Smooth muscle cell (in vitro differentiated cells): ENCODE measurements around the gene ONECUT1. TPM values are rescaled to one million over a fixed set of nuclear protein-coding genes. Genes with fewer than 3 reads are reported as not detected.

Experiments used
- DNase-seq: peaks from one replicate; lab custom pipeline; 2025; ENCODE audit not compliant: unreplicated experiment; lab: John Stamatoyannopoulos, UW
- H2AFZ ChIP-seq: fragments of 200-600 bp; sonication (generic); 2 replicates; pipeline ENCODE4 v1.6.0; 2016; ENCODE audit warnings: antibody characterized with exemption, low read depth, mild to moderate bottlenecking
- H3F3A ChIP-seq: fragments of 200-600 bp; sonication (generic); 2 replicates; pipeline ENCODE4 v1.6.0; 2017; ENCODE audit warnings: antibody characterized with exemption, low read depth
- H3K27ac ChIP-seq: fragments of 200-600 bp; sonication (generic); 2 replicates; pipeline ENCODE4 v1.5.1; 2016; ENCODE audit warnings: low read depth, mild to moderate bottlenecking
- H3K27me3 ChIP-seq: fragments of 200-600 bp; sonication (generic); 2 replicates; pipeline ENCODE4 v1.6.1; 2016; ENCODE audit warnings: low read depth, mild to moderate bottlenecking
- H3K36me3 ChIP-seq: fragments of 200-600 bp; sonication (generic); 2 replicates; pipeline ENCODE4 v1.5.1; 2016; ENCODE audit warnings: low read depth
- H3K4me1 ChIP-seq: fragments of 200-600 bp; sonication (generic); 2 replicates; pipeline ENCODE4 v1.5.1; 2016; ENCODE audit warnings: low read depth
- H3K4me2 ChIP-seq: fragments of 200-600 bp; sonication (generic); 2 replicates; pipeline ENCODE4 v1.6.0; 2016; ENCODE audit warnings: mild to moderate bottlenecking
- H3K4me3 ChIP-seq: fragments of 200-600 bp; sonication (generic); 2 replicates; pipeline ENCODE4 v1.5.1; 2016; ENCODE audit warnings: mild to moderate bottlenecking
- H3K79me2 ChIP-seq: fragments of 200-600 bp; sonication (generic); 2 replicates; pipeline ENCODE4 v1.6.0; 2016; ENCODE audit warnings: low read depth, mild to moderate bottlenecking
- H3K9ac ChIP-seq: fragments of 200-600 bp; sonication (generic); 2 replicates; pipeline ENCODE4 v1.6.0; 2016; ENCODE audit warnings: low read depth
- H3K9me3 ChIP-seq: fragments of 200-600 bp; sonication (generic); replicated peaks from 2 replicates; pipeline ENCODE4 v1.5.1; 2016; ENCODE audit warnings: low read depth
- H4K20me1 ChIP-seq: fragments of 200-600 bp; sonication (generic); 2 replicates; pipeline ENCODE4 v1.6.0; 2016; ENCODE audit warnings: low read depth
- CTCF ChIP-seq: fragments of 200-600 bp; sonication (generic); IDR thresholded peaks from 2 replicates; pipeline ENCODE4 v1.5.1; 2017; ENCODE audit warnings: borderline replicate concordance, mild to moderate bottlenecking, antibody characterized with exemption; ENCODE audit not compliant: insufficient read depth, poor library complexity, severe bottlenecking
- WGBS: methylation state at CpG from one replicate; pipeline ENCODE4 v1.1.7; 2016; ENCODE audit warnings: low lambda C conversion rate; 5-methylcytosine and 5-hydroxymethylcytosine counted together
- polyA plus RNA-seq: library from polyadenylated mRNA; unstranded; fragments of >200 nt; fragmentation: Nextera tagmentation; extraction: Ambion mirVana; gene quantifications from 2 replicates; pipeline ENCODE4 v1.2.1, GENCODE V29; 2016
- total RNA-seq: library from RNA; depleted of rRNA; stranded (reverse); fragments of >200 nt; gene quantifications from 2 replicates; pipeline ENCODE4 v1.2.3, GENCODE V29; 2014

ONECUT1 gene
- total and polyA plus RNA-seq, 2 experiments from 2014 or later, result 0.61 to 0.99 TPM

GRCh38 chr15:52757496-52757895 is 32.6 kb downstream of the ONECUT1 start:
- Histone ChIP-seq H3K4me2 (no peak overlapping the region), H2AFZ (no peak overlapping the region), H3K4me1 (peaks cover 9% of the 10 kb centered on the region), H3K27ac (no peak overlapping the region), H3K4me3 (no peak overlapping the region), H3K9ac (no peak overlapping the region), H4K20me1 (no peaks in the 10 kb centered on the region), H3K27me3 (no peaks in the 10 kb centered on the region), H3F3A (no peaks in the 10 kb centered on the region), H3K79me2 (no peaks in the 10 kb centered on the region), H3K36me3 (no peaks in the 10 kb centered on the region), H3K9me3 (no peaks in the 10 kb centered on the region)
- DNase-seq, result no peak
- no peak for TF ChIP-seq CTCF
- WGBS, result 93% methylated on average over 6 of the region's 6 CpGs

- peaks cover 9% of the 10 kb centered on the region for H3K4me1 ChIP-seq
- H3K79me2 ChIP-seq, result no peaks in the 10 kb centered on the region
- H3K9ac ChIP-seq, result no peak overlapping the region
- no peaks in the 10 kb centered on the region for H3K9me3 ChIP-seq
- H3K27ac ChIP-seq, result no peak overlapping the region
- TF ChIP-seq CTCF, result no peak
- DNase-seq, result no peak
- no peaks in the 10 kb centered on the region for H3K36me3 ChIP-seq
- no peaks in the 10 kb centered on the region for H4K20me1 ChIP-seq
- H3F3A ChIP-seq, result no peaks in the 10 kb centered on the region
- no peaks in the 10 kb centered on the region for H3K27me3 ChIP-seq
- WGBS, result 61% methylated on average over 2 of the region's 2 CpGs
- H3K4me3 ChIP-seq, result no peak overlapping the region
- H3K4me2 ChIP-seq, result no peak overlapping the region
- H2AFZ ChIP-seq, result no peak overlapping the region
These were observed 38.6 kb downstream of the ONECUT1 start for GRCh38 chr15:52751522-52751921.

- Histone ChIP-seq H3K9ac (no peak overlapping the region), H3K79me2 (no peaks in the 10 kb centered on the region), H3K4me1 (peaks cover 9% of the 10 kb centered on the region), H3F3A (no peaks in the 10 kb centered on the region), H3K4me3 (no peak overlapping the region), H3K27me3 (no peaks in the 10 kb centered on the region), H2AFZ (no peak overlapping the region), H3K4me2 (no peak overlapping the region), H3K27ac (no peak overlapping the region), H4K20me1 (no peaks in the 10 kb centered on the region), H3K9me3 (no peaks in the 10 kb centered on the region), H3K36me3 (no peaks in the 10 kb centered on the region)
- WGBS, result 67% methylated on average over 4 of the region's 4 CpGs
- TF ChIP-seq CTCF, result no peak
- DNase-seq, result no peak
These were observed 40.9 kb downstream of the ONECUT1 start for GRCh38 chr15:52749258-52749657.

GRCh38 chr15:52746162-52746757 is 43.9 kb downstream of the ONECUT1 start:
- Histone ChIP-seq H3K9me3 (no peaks in the 10 kb centered on the region), H3F3A (no peaks in the 10 kb centered on the region), H3K4me3 (no peak overlapping the region), H3K4me2 (no peak overlapping the region), H4K20me1 (no peaks in the 10 kb centered on the region), H3K9ac (no peak overlapping the region), H3K79me2 (no peaks in the 10 kb centered on the region), H3K27me3 (no peaks in the 10 kb centered on the region), H3K4me1 (no peaks in the 10 kb centered on the region), H3K27ac (no peak overlapping the region), H3K36me3 (no peaks in the 10 kb centered on the region), H2AFZ (no peak overlapping the region)
- no peak for TF ChIP-seq CTCF
- 45% methylated on average over 6 of the region's 6 CpGs for WGBS
- DNase-seq, result no peak
